SU-DHL-6 (cell line): Measurements from ENCODE around the gene PPP2R3C.

Experiments
- CTCF ChIP-seq: fragments of 200-600 bp; sonication (generic); IDR thresholded peaks from one replicate; pipeline ENCODE4 v1.5.1; 2017; ENCODE audit warnings: antibody characterized with exemption, mild to moderate bottlenecking, low read length, moderate library complexity; ENCODE audit not compliant: insufficient read depth, poor library complexity, severe bottlenecking
- EZH2phosphoT487 ChIP-seq: fragments of 200-600 bp; sonication (generic), shearing (Covaris generic); conservative IDR thresholded peaks from 2 replicates; pipeline ENCODE4 v1.6.1; 2018; ENCODE audit warnings: mild to moderate bottlenecking, antibody characterized with exemption, low read length, moderate library complexity, mixed read lengths

GRCh38 chr14:35107866-35108265, 13.9 kb downstream of the PPP2R3C start:
- TF ChIP-seq EZH2phosphoT487 (no peak), CTCF (no peak)
